Large intestine (tissue), 12 donors: ENCODE measurements around the gene MYOZ2. TPM values are rescaled to one million over a fixed set of nuclear protein-coding genes. Genes with fewer than 3 reads are reported as not detected.
A peak's percentile ranks its signal among the peaks of the same experiment; 100 is the strongest.

Source experiments
- DNase-seq, 2 donors: peaks; one replicate each; pipeline versions ENCODE4 v3.0.0 to v3.0.0-alpha.2; 2013
- H3K27ac ChIP-seq: one replicate; pipeline ENCODE4 v1.5.1; 2013; ENCODE audit warnings: low read length
- H3K27me3 ChIP-seq: 2 replicates; pipeline ENCODE4 v1.6.1; 2013; ENCODE audit warnings: low read length; ENCODE audit not compliant: control insufficient read depth, insufficient read depth
- H3K36me3 ChIP-seq: 2 replicates; pipeline ENCODE4 v1.6.1; 2013; ENCODE audit warnings: low read length; ENCODE audit not compliant: control insufficient read depth, insufficient read depth
- H3K4me1 ChIP-seq: one replicate; pipeline ENCODE4 v1.6.1; 2013; ENCODE audit warnings: low read length; ENCODE audit not compliant: control insufficient read depth, insufficient read depth
- H3K4me3 ChIP-seq: one replicate; pipeline ENCODE4 v1.5.1; 2013; ENCODE audit warnings: low read length
- H3K9me3 ChIP-seq: one replicate; pipeline ENCODE4 v1.6.1; 2013; ENCODE audit warnings: mild to moderate bottlenecking, low read depth, low read length, moderate library complexity; ENCODE audit not compliant: control insufficient read depth
- WGBS: methylation state at CpG from one replicate; pipeline ENCODE4 v1.1.5; 2013; ENCODE audit warnings: low lambda C conversion rate; ENCODE audit not compliant: insufficient coverage; 5-methylcytosine and 5-hydroxymethylcytosine counted together
- long read RNA-seq, 11 donors: transcript quantifications; one replicate each; lab custom pipeline, GENCODE V29; 2026
- polyA plus RNA-seq: library from polyadenylated mRNA; unstranded; fragments of 120-200 nt; gene quantifications from one replicate; pipeline ENCODE4 v1.2.1, GENCODE V29; 2013

The MYOZ2 gene
- polyA plus RNA-seq: 0.63 TPM
- long read RNA-seq, donor 1: 0 reads
- long read RNA-seq, donor 2: 0 reads
- long read RNA-seq, donor 3: 0 reads
- long read RNA-seq, donor 4: 0 reads
- long read RNA-seq, donor 5: 0 reads
- long read RNA-seq, donor 6: 0 reads
- long read RNA-seq, donor 7, partial matches to known transcripts: 0 of 1 reads
- long read RNA-seq, donor 7, other reads (novel, unspliced or antisense): 0 of 1 reads
- long read RNA-seq, donor 8, partial matches to known transcripts: 0 of 1 reads
- long read RNA-seq, donor 8, other reads (novel, unspliced or antisense): 0 of 1 reads
- long read RNA-seq, donor 9: 0 reads
- long read RNA-seq, donor 10: 0 reads
- long read RNA-seq, donor 11: 0 reads

DNA sequence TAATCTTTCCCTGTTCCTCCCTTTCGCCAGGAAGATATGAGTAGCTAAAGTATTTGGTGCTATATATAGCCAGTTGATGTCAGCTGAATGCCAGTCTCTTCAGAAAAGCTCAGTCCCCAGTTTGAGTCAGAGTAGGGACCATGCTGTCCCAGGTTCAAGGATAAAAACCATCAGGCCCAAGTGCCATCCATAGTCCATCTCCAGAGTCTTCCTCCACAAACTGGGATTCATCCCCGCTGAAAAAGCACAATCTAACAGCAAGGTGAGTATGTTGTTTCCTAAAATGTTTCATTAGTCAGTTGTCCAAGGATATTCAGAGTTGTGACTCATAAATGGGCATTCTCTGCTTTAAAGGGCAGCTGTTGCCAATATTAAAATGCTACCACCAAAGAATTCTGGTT, at the start of gene MYOZ2:
Gene MYOZ2, plus strand, starts transcription at position 112 of the 401 bp plus-strand sequence. CDS start 694 bp downstream, outside the sequence.
- Histone ChIP-seq H3K9me3 (no peaks in the 10 kb centered on the region), H3K36me3 (no peaks in the 10 kb centered on the region), H3K4me1 (peaks cover 14% of the 10 kb centered on the region), H3K4me3 (no peak within 1 kb of the TSS), H3K27ac (no peak within 1 kb of the TSS), H3K27me3 (no peaks in the 10 kb centered on the region)
- WGBS: no CpG with 5 or more reads among the region's 2 CpGs
- no peak for DNase-seq

DNA sequence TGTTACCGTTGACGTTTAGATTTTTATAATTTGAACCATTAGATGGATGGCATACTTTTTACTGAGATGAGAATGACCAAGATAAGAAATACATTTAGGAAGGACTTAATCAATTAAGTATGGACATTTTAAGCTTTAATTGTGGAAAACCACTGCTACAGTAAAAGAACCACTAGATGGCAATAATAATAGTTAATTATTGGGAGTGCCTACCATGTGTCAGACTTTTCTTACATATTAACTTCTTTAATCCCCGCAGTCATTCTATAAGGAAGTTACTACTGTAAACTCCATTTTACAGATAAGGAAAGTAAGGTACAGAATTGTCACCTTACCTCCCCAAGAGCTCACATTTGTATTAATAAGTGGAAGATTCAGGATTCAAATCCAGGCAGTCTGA, 48.5 kb upstream of the MYOZ2 start:
- WGBS: 42% methylated on average over 2 of the region's 3 CpGs
- no peak overlapping the region for H3K27ac ChIP-seq
- peak in 1 of 2 donors; percentile 59 for DNase-seq

DNA sequence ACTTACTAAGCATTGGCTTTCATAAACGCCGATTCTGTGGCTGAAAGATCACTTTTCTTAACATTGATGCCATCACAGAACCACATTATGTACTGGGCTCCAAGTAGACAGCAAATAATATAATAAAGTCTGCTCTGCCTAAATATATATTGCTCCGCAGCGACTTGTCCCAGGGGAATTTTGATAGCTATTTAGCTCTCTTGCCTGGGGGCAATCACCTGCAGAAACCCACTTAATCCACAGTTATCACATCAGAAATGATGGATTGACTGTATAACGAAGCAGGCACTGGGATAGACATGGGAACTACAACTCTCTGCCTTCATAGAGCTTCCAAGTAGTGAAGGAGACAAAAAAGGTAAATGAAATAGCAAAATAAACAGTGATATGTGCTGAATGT, 48.0 kb upstream of the MYOZ2 start:
- H3K4me3 ChIP-seq: no peak overlapping the region
- DNase-seq: no peak
- H3K27ac ChIP-seq: no peak overlapping the region
- no peaks in the 10 kb centered on the region for H3K4me1 ChIP-seq
- no peaks in the 10 kb centered on the region for H3K27me3 ChIP-seq
- H3K9me3 ChIP-seq: no peaks in the 10 kb centered on the region
- no peaks in the 10 kb centered on the region for H3K36me3 ChIP-seq
- WGBS: 86% methylated on average over 1 of the region's 5 CpGs

More for the DNA sequence above, 48.5 kb upstream of the MYOZ2 start:
- Histone ChIP-seq H3K36me3 (no peaks in the 10 kb centered on the region), H3K4me3 (no peak overlapping the region), H3K27me3 (no peaks in the 10 kb centered on the region), H3K9me3 (no peaks in the 10 kb centered on the region), H3K4me1 (no peaks in the 10 kb centered on the region)

DNA sequence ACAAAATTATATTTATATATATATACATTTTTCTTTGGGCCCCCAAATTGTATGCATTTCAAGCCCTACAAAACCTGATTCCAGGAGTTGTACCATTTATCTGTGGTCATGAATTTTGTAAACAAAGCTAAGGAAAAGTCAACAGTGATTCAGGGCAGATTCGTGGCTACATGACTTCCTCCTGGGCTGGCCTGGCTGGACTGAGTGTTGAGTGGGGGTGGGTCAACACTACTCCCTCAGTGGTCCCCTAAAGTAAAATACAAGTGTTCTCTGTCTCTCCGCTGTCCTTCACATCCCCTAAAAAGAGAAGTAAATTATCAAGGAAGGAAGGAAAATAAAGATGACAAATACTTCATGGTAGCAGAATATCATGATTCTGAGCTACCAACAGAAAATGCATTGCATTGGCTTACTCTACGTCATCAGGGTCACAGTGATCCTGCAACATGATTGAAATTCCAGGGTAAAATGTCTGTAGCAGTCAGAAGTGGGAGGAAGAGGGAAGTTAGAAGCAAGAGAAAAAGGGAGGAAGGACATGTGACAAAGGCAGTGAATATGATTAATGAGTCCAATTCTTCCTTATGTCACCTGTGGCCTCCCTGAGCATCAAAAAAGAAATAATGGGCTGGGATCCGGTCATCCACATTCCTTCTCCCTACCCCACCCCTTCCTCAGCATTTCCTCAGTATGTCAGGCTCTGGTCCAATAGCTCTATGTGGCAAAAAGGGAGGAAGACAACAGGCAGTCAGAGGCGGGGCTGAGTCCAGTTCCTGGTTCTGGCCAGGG, 42.4 kb upstream of the MYOZ2 start:
- Histone ChIP-seq H3K9me3 (no peaks in the 10 kb centered on the region), H3K4me3 (no peak overlapping the region), H3K4me1 (no peaks in the 10 kb centered on the region), H3K36me3 (no peaks in the 10 kb centered on the region), H3K27ac (no peak overlapping the region), H3K27me3 (no peaks in the 10 kb centered on the region)
- DNase-seq: no peak
- 100% methylated on average over 1 of the region's 5 CpGs for WGBS

DNA sequence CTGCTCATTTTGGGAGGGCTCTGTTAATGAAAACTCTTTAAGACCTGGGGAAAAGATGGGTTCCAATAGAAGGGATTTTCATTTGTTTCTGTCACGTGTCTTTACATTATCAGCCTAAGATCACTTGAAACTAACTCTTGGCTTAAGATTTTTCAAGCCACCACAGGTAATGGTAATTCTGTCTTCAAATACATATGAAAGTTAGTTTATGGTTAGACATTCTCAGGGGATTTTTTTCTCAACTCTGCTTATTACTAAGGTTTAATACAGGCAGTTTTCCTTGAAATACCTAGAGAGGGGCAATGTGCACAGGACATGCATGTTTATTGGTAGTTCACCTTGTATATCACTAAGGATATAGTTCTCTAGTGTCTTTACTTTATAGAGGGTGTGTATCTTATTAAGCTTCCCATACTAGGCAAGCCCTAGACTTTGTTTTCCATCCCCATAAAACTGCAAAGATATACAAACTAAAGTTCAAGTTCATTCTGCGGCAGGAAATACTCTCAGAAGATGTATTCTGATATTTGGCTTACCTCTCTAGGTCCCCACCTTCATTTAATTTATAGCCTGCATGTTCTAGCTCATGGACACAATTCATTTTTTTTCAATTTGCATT, 38.2 kb upstream of the MYOZ2 start:
- H3K27ac ChIP-seq: peak overlapping the region; percentile 42
- H3K9me3 ChIP-seq: no peaks in the 10 kb centered on the region
- no peaks in the 10 kb centered on the region for H3K36me3 ChIP-seq
- no peaks in the 10 kb centered on the region for H3K4me1 ChIP-seq
- H3K4me3 ChIP-seq: no peak overlapping the region
- peak; percentile 33 to 77 for DNase-seq
- WGBS: 20% methylated on average over 1 of the region's 2 CpGs
- no peaks in the 10 kb centered on the region for H3K27me3 ChIP-seq

DNA sequence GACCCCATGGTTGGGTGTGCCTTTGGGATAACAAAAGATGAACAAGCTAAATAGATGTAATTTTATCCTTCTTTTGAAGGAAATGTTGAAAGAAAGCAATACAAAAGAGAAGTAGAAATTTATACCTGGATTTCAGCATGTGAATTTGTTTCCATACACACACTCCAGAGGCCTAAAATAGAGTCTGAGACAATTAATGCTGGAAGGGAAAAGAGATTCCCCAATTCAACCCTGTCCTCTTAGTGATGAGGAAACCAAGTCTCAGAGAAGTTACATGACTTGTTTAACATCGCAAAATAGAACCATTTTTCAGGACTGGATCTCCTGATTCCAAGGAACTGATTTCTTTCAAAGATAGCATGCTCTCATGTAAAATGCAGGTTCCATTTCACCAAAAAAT, 37.3 kb upstream of the MYOZ2 start:
- DNase-seq: no peak
- Histone ChIP-seq H3K36me3 (no peaks in the 10 kb centered on the region), H3K4me3 (no peak overlapping the region), H3K27ac (no peak overlapping the region), H3K4me1 (no peaks in the 10 kb centered on the region), H3K27me3 (no peaks in the 10 kb centered on the region), H3K9me3 (no peaks in the 10 kb centered on the region)
- no CpG with 5 or more reads among the region's 1 CpG for WGBS

DNA sequence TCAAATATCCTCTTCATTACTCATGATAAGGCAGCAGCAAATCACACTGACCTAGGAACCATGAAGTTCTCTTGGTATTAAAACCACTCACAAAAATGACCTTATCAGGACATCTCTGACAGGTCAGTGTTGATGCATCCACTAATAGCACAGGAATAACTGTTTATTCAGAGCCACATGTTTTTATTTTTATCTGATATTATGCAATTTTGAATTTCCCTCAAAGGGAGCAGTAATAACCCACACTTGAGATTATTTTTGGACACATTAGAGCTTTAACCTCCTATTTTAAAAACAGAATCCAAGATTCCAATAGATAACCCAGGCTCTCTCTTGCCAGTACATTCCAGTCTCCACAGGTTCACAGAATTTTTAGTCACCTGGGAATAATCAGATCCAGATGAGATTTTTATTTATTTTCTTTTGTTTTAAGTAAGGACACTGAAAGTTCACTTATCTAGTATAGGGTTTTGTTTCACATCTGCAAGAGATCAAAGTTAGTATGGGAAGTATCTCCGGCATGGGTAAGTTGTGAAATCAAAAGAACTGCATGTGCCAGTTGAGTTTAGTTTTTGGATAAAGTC, 36.3 kb upstream of the MYOZ2 start:
- WGBS: no CpG with 5 or more reads among the region's 1 CpG
- H3K27ac ChIP-seq: no peak overlapping the region
- no peaks in the 10 kb centered on the region for H3K9me3 ChIP-seq
- H3K4me3 ChIP-seq: no peak overlapping the region
- no peak for DNase-seq
- no peaks in the 10 kb centered on the region for H3K27me3 ChIP-seq
- H3K36me3 ChIP-seq: no peaks in the 10 kb centered on the region
- H3K4me1 ChIP-seq: no peaks in the 10 kb centered on the region

DNA sequence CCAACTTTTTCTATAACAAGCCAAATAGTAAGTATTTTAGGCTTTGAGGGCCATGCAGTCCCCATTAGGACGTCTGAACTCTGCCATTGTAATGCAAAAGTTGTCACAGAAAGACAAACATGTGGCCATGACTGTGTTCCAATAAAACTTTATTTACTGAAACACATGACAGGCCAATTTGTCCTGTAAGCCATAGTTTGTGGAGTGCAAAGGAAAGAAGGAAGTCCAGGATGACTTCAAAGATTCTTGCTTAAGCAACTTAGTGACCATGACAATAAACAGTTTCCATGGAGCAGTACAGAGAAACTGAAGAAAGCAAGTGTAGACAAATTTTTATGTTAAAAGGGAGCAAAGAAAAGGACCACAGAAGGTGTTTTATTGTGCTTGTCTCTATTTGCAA, 35.0 kb upstream of the MYOZ2 start:
- DNase-seq: peak in 1 of 2 donors; percentile 12
- WGBS: no CpG with 5 or more reads among the region's 1 CpG

DNA sequence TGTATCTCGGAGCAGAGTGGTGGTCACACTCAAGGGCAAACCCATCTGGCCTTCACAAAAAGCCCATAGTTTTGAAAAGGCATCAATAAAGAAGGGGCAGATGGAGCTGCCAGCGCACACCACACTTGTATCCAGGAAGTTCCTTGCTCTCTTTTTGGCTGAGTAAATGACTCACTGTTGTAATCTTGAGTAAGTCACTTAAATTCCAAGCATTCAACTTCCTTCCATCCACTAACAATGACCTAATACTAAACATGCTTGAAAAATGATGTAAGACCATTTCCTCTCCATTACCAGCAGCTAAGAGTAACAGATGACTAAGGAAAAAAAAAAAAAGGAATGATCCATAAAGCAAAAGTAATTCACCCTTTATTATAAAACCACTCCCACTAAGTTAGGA, 32.4 kb upstream of the MYOZ2 start:
- no peaks in the 10 kb centered on the region for H3K27me3 ChIP-seq
- H3K4me3 ChIP-seq: no peak overlapping the region
- peak; percentile 49 to 70 for DNase-seq
- H3K9me3 ChIP-seq: no peaks in the 10 kb centered on the region
- no peak overlapping the region for H3K27ac ChIP-seq
- WGBS: no CpG with 5 or more reads among the region's 2 CpGs
- H3K36me3 ChIP-seq: no peaks in the 10 kb centered on the region
- no peaks in the 10 kb centered on the region for H3K4me1 ChIP-seq

More for the DNA sequence above, 35.0 kb upstream of the MYOZ2 start:
- Histone ChIP-seq H3K27ac (no peak overlapping the region), H3K27me3 (no peaks in the 10 kb centered on the region), H3K36me3 (no peaks in the 10 kb centered on the region), H3K4me1 (no peaks in the 10 kb centered on the region), H3K9me3 (no peaks in the 10 kb centered on the region), H3K4me3 (no peak overlapping the region)

DNA sequence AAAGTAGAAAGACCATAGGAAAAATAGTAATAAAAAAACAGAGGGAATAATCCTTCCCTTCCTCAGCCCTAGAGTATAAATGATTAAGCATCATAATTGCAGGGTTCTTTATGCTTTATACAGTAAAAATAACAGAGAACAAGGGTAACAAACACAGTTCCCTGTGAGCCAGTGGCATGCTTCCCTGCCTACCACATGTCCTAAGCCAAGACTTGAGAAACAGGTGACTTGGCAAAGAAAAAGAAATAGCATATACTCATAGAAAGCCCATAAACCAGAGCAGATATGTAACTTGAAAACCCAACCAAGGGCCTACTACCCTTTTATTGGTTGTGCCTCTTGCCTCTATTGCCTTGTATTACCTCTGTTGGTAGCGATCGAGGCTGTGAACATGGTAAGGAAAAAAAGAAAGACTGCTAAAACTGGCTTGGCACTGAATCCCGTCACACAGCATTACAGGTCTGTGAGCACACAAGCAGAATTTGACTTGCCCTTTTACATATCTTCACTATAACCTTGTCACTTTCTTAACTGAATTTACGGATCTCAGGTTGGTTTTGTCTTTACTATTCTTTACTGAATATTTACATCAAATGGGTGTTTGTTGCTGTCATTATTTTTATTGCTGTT, 30.9 kb upstream of the MYOZ2 start:
- Histone ChIP-seq H3K36me3 (no peaks in the 10 kb centered on the region), H3K4me3 (no peak overlapping the region), H3K9me3 (no peaks in the 10 kb centered on the region), H3K27me3 (no peaks in the 10 kb centered on the region), H3K4me1 (no peaks in the 10 kb centered on the region), H3K27ac (no peak overlapping the region)
- WGBS: no CpG with 5 or more reads among the region's 4 CpGs
- no peak for DNase-seq
